Measurements from ENCODE around the gene UBIAD1. TPM values are rescaled to one million over a fixed set of nuclear protein-coding genes. Genes with fewer than 3 reads are reported as not detected.

UBIAD1 gene
- polyA plus RNA-seq, 12 donors = 11.7 to 19.9 (median 15.0) TPM; not detected in 1

DNA sequence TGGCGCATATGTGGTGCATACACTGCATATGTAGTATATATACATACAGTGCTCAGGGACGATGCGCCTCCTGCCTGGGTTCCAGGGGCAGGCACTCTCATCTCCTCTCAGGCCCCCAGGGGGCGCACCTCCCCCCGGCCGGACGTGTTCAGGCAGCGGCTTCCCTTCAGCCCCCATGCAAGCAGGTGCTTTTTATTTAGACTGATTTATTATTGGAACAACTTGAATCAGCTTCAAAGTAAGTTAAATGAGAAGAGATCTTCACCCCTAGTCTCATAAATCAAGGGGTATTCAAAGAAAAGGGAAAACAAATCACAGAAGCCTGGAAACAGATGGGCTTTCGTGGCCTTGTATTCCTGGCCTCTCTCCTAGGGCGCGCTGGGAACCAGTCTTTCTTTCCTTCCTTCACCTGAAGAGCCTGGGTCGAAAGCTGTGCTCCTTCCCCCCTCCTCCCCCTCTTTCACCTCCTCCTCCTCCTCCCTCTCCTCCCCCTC, 64.6 kb downstream of the UBIAD1 start:
- DNase-seq = no peak

Other genes starting within 250 kb of the UBIAD1 start
- gene MASP2, start 226.0 kb upstream of the UBIAD1 start, polyA plus RNA-seq (ENCODE audit: insufficient read length in 12 of 12) = 10 to 100 TPM in 1 of 12 donors, 1 to 10 TPM in 9, under 1 TPM in 1, not detected in 1; 0.91 to 10.1 (median 4.7) TPM
- 10 to 100 TPM in 11 of 12 donors, not detected in 1; 44.2 to 83.0 (median 62.6) TPM for gene SRM, start 213.2 kb upstream of the UBIAD1 start, polyA plus RNA-seq (ENCODE audit: insufficient read length in 12 of 12)
- 100 to 1,000 TPM in 1 of 12 donors, 10 to 100 TPM in 10, not detected in 1; 46.7 to 107 (median 64.8) TPM for gene EXOSC10, start 173.3 kb upstream of the UBIAD1 start, polyA plus RNA-seq (ENCODE audit: insufficient read length in 12 of 12)
- gene ANGPTL7, start 83.8 kb upstream of the UBIAD1 start, polyA plus RNA-seq (ENCODE audit: insufficient read length in 12 of 12) = 1 to 10 TPM in 8 of 12 donors, under 1 TPM in 2, not detected in 2; 0.60 to 1.9 (median 1.4) TPM
- 10 to 100 TPM in 11 of 12 donors, not detected in 1; 25.3 to 36.2 (median 27.4) TPM for gene MTOR, start 10.6 kb upstream of the UBIAD1 start, polyA plus RNA-seq (ENCODE audit: insufficient read length in 12 of 12)
- gene DISP3, start 206.0 kb downstream of the UBIAD1 start, polyA plus RNA-seq (ENCODE audit: insufficient read length in 12 of 12) = under 1 TPM in 10 of 12 donors, not detected in 2; 0.14 to 0.57 (median 0.24) TPM

Data from muscle of arm (tissue), 12 donors.